Esophagus squamous epithelium (tissue), 4 donors: Measurements from ENCODE around the gene CYP39A1.

Experiments used
- POLR2A ChIP-seq, 4 donors: fragments of 450-650 bp; IDR thresholded peaks; one replicate each; pipeline ENCODE4 v1.6.1; 2017; ENCODE audit warnings: antibody characterized with exemption in 4 of 4, mild to moderate bottlenecking in 4 of 4, moderate library complexity in 3 of 4
- TF ChIP-seq, protein P1 (sequence below), 6 experiments: fragments of 450-650 bp in 4 of 6; fragments of 200-600 bp in 2 of 6; sonication (generic) in 2 of 6; IDR thresholded peaks; one replicate each; pipeline ENCODE4 v1.5.1; 2016 to 2019; ENCODE audit warnings: antibody characterized with exemption in 6 of 6, mild to moderate bottlenecking in 4 of 6, moderate library complexity in 4 of 6

DNA sequence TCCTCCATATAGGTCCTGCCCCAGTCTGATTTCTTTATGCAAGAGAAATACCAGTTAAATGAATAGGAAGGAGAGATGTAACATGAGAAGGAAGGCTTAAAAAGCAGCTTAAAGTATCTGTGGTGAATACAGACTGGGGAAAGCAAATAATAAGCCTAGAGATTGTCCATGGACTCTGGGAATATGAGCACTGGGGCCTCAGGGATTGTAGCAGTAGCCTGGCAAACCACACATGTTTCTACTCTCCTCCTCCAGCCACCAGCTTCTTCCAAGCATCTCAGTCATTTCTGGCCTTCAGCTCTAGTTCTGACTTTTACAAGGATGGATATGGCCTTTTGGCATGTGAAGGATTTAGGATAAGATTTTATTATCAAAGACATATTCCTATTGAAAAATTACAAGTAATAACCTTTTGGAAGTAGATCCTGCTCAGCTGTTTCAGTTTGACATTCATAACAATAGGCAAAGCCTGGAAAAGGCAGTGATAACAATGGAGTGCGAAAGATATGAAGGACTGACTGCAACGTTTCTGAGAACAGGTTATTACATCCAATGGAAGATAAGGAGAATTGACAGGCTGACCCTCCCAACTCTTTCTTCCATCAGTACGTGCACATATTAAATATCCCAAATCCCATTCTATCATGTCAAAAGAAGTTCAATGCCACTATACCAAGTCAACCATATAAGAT lies 41.6 kb downstream of the CYP39A1 start:
- TF ChIP-seq, protein P1, sequence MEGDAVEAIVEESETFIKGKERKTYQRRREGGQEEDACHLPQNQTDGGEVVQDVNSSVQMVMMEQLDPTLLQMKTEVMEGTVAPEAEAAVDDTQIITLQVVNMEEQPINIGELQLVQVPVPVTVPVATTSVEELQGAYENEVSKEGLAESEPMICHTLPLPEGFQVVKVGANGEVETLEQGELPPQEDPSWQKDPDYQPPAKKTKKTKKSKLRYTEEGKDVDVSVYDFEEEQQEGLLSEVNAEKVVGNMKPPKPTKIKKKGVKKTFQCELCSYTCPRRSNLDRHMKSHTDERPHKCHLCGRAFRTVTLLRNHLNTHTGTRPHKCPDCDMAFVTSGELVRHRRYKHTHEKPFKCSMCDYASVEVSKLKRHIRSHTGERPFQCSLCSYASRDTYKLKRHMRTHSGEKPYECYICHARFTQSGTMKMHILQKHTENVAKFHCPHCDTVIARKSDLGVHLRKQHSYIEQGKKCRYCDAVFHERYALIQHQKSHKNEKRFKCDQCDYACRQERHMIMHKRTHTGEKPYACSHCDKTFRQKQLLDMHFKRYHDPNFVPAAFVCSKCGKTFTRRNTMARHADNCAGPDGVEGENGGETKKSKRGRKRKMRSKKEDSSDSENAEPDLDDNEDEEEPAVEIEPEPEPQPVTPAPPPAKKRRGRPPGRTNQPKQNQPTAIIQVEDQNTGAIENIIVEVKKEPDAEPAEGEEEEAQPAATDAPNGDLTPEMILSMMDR (IDR thresholded peaks at IDR 0.05) = no peak
- TF ChIP-seq POLR2A (IDR thresholded peaks at IDR 0.05) = no peak
